Astrocyte of the hippocampus (primary cell): Measurements from ENCODE around the gene GPR18.
"Not testable (repeated sequence)": the region's sequence is repeated elsewhere in the genome, so short reads cannot be mapped to it uniquely, and the experiment has no call there.

Experiments
- DNase-seq: peaks from one replicate; pipeline ENCODE4 v3.0.0; 2011; ENCODE audit warnings: low read depth, low spot score

The GPR18 gene

DNA sequence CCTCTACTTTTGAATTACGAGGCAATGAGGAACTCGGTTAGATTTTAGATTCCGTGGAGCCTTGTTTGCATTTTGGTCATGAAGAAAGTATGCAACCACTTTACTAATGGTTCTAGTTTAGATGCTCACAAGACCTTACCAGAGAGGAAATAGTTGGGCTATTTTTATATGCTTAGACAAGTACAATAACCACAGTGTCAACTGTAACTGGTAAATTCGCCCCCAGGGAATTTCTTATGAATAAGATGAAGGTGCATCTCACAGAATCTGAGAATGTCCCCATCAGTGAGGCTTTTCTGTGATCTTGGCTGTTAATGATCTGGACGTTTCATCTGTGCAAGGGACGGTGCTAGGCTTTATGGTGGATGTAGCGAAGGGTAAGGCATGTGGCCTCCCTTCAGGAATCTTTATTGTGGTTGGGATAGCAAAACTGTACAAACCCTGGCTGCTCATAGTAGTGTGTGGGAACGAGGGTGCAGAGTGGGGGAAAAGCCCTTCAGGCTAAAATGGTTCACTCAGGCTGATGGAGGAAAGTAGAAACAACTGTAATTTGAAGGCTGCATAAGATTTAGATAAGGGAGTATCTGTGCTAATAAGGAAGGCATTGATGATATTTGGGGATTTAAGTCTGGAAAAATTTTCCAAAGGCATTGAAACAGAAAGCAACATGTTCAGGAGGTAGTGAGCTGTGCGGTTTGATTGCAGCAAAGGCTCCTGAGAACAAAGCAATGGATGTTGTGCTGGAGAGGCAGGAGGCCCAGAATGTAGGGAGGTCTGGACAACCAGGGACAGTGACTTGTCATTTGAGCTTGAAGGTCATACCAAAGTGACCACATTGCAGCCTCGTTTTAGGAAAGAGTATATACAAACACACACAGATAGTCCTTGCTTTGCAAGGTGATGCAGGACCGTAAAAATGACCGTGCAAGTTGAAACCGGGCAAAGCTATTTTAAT, 29.2 kb downstream of the GPR18 start:
- peak; percentile 86 for DNase-seq

DNA sequence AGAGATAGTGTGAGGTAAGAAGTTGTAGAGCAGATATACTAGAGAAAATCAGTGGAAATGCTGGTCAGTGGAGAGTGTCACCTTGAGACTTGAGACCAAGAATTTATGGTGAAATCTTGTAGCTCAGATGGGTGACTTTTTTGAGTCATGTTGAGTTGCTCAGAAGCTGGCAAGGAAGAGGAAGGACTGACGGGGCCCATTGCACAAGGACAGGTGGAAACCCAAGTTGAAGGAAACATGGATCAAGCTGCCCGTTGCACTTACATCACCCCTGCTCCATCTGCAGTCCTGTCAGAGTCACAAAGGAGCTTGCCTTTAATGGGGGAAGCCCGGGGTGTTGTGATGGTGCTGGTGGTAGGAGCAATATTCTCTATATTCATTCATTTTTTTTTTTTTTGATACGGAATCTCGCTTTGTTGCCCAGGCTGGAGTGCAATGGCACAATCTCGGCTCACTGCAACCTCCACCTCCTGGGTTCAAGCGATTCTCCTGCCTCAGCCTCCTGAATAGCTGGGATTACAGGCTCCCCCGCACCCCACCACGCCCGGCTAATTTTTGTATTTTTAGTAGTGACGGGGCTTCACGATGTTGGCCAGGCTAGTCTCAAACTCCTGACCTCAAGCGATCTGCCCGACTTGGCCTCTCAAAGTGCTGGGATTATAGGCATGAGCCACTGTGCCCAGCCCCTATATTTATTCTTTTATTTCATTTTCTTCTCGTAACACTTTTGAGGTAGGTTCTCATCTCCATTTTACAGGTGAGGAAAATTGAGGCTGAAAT, 30.1 kb downstream of the GPR18 start:
- no peak for DNase-seq

GRCh38 chr13:99227331-99227900, 30.8 kb downstream of the GPR18 start:
- peak; percentile 26 for DNase-seq

GRCh38 chr13:99226513-99226912, 31.7 kb downstream of the GPR18 start:
- DNase-seq: peak; percentile 23

DNA sequence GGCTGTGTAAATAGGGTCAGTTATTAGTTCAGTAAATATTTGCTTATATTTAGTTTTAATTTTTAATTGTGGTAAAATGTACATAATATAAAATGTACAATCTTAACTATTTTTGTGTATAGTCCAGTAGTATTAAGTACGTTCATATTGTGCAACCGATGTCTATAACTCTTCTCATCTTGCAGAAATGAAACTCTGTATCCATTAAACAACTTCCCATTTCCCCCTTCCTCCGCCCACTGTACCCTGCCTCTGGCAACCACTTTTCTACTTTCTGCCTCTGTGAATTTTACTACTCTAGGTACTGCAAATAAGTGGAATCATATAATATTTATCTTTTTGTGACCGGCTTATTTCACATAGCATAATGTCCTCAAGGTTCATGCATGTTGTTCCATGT, 33.1 kb downstream of the GPR18 start:
- DNase-seq: no peak

DNA sequence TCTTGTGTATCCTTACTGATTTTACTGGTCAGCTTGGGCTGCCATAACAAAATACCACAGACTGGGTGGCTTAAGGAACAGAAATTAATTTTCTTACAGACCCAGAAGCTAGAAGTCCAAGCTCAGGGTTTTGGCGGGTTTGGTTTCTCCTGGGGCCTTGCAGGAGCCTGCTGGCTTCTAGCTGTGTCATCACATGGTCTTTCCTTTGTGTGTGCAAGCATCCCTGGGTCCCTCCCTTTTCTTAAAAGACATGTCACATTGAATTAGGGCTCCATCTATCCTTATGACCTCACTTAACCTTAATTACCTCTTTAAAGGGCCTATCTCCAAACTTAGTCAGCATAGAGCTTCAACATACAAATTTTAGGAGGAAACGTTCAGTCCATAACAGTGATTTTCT, 34.2 kb downstream of the GPR18 start:
- no peak for DNase-seq

- no peak for DNase-seq
Measured at GRCh38 chr13:99223587-99223986, 34.6 kb downstream of the GPR18 start.

- no peak for DNase-seq
Measured at GRCh38 chr13:99221567-99222239, 36.5 kb downstream of the GPR18 start.

DNA sequence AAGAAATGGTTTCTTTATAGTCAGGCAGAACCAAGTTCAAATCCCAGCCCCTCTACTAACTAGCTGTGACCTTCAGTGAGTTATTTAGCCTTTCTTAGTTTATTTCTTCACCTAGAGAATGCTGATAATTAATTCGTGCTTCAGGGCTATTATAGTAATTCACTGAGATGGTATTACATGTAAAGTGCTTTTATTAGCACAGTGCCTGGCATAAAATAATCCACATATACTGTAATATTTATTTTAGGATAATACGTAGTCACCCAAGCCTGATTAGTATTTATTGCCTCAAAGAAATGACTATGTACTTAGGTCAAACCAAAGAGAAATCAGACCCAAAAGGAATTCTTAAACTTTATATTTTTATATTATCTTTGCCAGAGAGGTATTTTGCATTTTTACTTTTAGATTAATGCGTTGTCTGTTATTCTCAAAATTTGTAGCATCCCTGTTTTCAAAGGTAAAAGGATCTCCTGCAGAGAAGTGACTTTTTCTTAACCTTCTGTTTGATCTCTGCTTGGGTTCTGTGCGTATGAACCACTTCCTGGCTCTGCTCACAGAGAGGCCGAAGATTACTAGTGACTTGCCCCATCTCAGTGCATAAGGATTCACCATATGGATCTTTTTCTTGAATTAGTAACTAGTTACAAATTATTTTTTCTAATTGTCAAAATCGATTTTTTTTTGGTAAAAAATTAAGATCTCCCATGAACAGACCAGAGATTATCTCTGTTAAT, 37.8 kb downstream of the GPR18 start:
- DNase-seq: no peak

- DNase-seq: no peak
Measured at GRCh38 chr13:99218969-99219368, 39.2 kb downstream of the GPR18 start.

GRCh38 chr13:99218545-99218944, 39.6 kb downstream of the GPR18 start:
- DNase-seq: peak; percentile 46

- no peak for DNase-seq
Measured at GRCh38 chr13:99218126-99218525, 40.1 kb downstream of the GPR18 start.

DNA sequence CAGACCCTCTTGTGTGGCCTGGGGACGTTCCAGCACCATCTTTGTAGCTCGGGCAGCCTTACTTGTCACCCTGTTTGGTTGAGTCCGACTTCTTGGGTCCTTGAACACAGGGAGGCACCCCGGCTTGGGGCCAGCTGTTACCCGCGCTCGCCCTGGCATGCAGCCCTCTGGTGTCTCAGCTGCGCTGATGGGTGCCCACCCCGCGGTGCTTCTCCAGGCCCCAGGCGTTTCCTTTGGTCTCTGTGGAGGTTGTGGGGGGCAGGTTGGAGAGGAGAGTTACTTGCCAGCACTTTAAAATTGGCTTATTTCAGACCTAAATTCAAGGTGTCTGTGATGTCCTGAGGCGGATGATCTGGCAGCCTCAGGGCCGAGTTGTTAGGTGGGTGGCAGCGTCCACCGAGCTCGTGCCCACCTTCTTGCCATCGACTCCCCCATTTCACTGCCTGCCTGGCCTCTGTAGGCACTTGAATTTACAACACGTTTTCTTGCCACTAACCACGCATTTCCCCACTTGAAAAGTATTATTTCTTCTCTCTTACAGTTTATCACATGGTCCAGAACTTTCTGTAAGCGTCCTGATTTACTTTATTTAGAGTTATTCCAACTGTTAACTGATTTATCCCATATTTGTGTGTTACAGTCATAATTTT, 40.6 kb downstream of the GPR18 start:
- no peak for DNase-seq

DNA sequence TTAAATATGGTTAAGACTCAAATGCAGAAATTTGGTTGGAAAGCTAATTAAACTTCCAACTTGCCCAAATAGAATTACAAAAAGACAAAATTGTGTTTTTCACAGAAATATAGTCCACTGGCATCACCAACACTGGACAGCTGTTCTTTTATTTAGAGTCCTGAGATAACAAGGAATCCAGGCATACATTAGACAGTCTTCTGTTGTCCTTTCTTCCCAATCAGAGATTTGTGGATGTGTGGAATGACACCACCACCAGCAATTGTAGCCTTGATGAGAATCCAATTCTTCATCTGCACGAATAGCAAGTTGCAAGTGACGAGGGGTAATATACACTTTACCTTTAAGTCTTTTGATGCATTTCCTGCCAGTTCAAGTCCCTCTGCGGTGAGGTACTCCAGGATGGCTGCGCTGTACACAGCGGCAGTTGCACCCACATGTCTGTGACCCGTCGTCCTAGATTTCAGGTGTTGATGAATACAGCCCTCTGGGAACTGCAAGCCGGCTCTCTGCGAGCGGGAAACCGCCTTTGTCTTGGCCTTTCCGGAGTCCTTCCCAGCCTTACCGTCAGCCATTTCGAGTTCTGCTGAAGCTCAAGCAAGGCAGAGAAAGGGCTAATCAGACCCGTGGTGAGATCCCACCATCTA, 42.9 kb downstream of the GPR18 start:
- no peak for DNase-seq

DNA sequence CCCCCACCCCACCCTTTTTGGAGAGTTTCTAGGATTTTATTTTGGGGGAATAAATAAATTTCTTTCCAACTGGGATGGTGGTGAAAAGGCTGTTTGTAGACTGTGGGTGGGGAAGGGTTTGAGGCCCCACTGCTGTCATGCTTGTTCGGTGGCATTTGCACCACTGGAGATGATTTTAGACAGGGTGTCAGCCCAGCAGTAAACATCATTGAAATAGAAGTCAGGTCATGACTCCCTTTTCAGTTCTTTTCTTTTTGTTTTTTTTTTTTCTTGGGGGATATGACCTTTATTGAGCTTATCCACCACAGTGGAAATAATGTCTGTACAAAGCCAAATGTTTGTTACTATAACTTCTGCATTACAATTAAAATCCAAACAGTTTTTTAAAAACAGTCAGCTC, 43.4 kb downstream of the GPR18 start:
- no peak for DNase-seq

- peak; percentile 13 for DNase-seq
Measured at GRCh38 chr13:99214232-99214631, 43.9 kb downstream of the GPR18 start.

GRCh38 chr13:99211421-99212035, 46.7 kb downstream of the GPR18 start:
- DNase-seq: no peak

DNA sequence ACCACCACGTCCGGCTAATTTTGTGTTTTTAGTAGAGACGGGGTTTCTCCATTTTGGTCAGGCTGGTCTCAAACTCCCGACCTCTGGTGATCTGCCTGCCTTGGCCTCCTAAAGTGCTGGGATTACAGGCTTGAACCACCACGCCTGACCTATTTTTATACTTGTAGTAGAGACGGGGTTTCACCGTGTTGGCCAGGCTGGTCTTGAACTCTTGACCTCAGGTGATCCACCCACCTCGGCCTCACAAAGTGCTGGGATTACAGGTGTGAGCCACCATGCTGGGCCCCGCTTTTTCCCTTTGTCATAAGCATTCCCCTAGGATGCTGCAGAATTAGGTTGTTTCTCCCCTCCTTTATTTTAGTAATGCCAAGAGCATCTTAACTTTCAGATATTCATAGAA, 47.6 kb downstream of the GPR18 start:
- not testable (repeated sequence) for DNase-seq

DNA sequence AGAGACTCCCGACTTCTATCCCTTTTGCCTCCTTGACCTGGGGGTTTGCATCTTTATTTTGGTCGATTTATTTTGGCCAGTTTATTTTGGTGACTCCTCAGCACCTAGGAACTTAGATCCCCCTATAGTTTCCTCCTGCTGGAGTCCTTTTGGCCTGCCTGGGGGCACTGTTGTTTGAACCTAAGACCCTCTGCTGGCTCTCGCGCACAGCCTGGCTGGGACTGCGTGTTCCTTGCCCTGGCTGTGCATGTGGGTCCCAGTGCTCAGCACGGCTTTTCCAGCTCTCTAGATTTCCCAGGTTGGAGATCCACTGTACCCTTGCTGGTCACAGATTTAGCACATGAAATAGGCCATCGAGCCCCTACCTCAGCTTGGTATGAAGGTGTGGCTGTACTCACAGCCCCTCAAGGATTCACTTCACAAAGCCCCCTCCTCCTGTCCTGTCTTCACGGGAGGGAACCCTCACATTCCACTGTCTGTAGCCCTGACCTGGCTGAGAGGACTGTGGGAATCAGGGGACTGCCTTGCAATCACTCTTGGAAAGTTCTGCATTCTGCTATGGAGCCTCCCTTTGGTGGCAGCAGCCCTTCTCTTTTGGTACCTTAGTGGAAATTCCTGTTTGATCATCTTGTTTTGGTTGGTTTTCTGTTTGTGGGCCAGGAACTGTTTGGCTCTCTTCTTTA, 49.2 kb downstream of the GPR18 start:
- DNase-seq: no peak
